NOMO-1 treated with dmso at 0.1 percent for 144 hours (cell line): ENCODE measurements around the gene ARHGEF19.
A peak's percentile ranks its signal among the peaks of the same experiment; 100 is the strongest.

Experiments used
- DNase-seq: peaks from one replicate; lab custom pipeline; 2025; ENCODE audit not compliant: unreplicated experiment; lab: John Stamatoyannopoulos, UW

Gene ARHGEF19

DNA sequence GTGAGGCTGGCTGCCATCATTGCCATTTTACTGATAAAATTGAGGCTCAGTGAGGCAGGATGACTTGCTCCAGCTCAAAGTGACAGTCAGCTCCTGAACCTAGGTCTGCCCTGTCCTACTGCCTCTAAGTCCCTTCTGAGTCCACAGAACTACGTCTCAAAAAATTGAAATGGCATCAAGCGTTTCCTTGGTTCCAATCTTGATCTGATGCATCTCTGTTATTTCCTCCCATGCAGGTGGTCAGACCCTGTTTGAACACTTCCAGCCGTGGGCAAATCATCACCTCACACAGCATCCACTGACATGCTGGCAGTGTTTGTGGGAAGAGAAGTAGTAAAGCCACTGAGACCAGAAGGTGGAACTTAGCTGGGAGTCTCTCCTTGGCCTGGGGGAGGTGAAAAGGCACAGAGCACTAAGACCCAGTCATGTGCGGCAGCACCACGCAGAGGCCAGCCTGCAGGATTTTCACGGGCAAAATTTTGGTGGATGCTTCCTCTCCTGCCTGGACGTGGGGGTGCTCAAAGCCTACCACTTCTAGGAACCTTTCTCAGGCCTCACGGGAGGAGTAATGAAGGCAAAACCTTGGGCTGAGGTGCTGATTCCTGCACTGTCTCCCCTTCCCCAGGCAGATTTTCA, 32.3 kb upstream of the ARHGEF19 start:
- DNase-seq: no peak

DNA sequence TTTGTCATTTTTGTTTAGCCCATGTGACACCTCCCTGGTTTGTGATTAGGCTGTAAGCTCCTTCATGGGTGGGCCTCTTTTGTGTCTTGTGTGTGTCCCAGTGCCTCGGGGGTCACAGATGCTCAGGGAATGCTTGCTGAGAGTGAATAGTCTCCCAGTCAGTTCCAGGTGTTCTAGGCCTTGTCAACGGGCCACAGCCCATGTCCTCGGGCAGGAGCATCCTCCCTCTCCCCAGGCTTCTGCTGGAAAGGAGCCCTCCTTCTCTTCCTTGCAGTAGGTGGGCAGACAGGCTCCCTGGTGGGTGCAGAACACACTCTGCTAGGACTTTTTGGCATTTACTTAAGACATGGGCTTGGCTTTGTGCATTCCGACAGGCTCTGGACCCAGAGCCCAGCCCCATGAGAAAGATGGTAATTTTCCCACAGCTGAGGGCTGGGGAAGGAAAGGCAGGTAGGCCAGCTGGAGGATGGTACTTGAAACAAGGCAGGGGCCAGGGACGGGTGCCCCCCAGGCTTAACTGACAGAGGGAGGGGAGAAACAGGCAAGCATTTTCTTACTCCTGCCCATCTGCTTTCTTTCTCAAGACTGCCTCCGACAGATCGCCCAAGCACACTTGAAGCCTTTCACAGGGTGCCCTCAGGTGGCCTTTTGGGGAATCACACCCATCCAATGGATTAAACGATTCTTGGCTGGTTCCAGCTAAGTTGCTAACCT, 31.6 kb upstream of the ARHGEF19 start:
- DNase-seq: peak; percentile 54

DNA sequence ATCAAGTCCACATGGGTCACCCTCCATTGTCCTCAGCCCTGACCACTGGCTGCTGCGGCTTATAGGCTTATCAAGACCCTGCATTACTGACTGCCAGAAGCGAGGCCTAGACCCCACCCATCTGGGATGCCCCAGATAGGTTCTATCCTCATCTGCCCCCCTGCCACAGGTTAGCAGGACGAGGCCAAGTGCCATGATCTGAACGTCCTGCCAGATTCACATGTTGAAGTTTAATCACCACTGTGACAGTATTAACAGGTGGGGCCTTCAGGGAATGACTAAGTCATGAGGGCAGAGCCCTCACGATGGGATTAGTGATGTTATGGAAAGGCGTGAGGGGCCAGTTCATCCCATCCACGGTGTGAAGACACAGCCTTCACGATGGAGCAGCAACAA, 30.8 kb upstream of the ARHGEF19 start:
- no peak for DNase-seq

DNA sequence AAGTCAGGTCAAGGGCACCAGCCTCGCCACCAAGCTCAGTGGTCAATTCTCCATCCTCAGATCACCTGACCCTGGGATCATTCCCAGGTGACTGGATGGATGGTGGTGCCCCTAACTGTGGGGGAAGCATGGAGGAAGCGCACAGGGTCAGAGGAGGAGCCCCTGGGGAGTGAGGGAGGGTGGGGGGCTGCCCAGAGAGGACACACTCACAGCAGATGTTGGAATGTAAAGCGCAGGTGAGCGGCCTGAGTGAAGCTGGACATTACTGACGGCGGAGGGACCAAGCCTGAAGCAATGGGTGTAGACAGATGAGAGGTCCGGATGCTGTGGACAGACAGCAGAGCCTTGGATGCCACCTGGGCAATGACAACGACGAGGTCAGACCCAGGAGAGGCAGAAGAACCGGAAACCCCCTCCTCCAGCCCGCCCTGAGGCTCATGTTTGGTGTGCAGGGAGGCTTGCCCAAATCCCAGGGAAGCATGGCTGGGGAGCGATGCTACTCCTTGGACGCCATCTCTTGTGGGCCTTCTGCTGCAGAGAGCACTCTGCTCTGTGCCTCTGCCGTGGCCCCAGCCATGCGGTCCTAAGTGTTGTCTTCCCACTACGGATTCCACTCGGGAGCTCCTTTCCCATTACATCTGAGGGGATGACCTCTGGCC, 30.2 kb upstream of the ARHGEF19 start:
- DNase-seq: no peak

DNA sequence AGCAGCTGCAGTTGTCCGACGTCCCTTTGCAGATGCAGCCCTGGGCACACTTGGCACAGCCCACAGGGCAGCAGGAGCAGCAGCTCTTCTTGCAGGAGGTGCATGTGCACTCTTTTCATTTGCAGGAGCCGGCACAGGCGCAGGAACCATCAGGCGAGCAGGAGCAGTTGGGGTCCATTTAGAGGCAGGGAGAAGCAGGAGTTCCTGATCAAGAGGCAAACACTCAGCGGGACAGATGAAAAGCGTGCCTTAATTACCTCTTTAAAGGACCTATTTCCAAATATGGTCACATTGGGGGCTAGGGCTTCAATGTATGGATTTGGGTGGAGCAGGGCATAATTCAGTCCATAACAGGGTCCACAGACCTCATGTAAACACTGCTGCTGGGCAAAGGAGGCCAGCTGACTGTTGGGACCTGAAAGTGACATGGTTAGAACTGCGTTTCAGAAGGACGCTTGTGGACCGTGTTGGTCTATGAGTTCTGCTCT, 28.8 kb upstream of the ARHGEF19 start:
- DNase-seq: no peak

DNA sequence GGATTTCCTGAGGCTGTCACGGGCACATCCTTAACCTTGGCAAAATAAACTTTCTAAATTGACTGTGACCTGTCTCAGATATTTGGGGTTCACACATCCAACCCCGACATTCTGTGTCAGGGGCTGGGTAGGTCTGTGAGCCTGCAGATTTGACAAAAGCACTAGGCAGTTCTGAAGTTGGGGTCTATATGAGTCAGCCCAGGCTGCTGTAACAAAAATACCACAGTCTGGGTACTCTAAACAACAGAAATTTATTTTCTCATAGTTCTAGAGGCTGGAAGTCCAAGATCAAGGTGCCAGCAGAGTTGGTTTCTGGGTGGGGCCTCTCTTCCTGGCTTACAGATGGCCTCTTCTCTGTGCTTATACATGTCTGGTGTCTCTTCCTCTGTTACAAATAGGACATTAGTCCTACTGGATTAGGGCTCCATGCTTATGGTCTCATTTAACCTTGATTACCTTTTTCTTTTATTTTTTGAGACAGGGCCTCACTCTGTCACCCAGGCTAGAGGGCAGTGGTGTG, 27.6 kb upstream of the ARHGEF19 start:
- DNase-seq: no peak

DNA sequence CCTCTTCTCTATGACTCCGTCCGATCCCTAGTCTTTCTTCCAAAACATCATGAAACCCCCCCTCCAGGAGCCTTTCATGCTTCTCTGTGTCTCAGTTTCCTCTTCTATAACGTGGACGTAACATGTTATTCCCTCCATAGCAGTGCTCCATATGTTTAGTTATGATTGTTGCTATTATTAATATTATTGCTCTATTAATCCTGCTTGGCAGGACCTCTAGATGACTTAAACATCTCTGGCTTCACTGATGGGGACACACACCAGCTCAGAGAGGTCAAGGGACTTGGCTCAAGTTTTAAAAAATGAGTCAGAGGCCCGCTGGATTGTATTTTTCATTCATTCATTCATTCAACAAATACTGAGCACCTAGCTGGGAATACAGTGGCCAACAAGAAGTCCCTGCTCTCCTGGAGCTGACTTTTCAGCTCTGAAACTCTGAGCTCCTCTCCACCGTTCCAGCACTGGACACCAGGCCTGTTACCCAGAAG, 24.9 kb upstream of the ARHGEF19 start:
- DNase-seq: no peak

DNA sequence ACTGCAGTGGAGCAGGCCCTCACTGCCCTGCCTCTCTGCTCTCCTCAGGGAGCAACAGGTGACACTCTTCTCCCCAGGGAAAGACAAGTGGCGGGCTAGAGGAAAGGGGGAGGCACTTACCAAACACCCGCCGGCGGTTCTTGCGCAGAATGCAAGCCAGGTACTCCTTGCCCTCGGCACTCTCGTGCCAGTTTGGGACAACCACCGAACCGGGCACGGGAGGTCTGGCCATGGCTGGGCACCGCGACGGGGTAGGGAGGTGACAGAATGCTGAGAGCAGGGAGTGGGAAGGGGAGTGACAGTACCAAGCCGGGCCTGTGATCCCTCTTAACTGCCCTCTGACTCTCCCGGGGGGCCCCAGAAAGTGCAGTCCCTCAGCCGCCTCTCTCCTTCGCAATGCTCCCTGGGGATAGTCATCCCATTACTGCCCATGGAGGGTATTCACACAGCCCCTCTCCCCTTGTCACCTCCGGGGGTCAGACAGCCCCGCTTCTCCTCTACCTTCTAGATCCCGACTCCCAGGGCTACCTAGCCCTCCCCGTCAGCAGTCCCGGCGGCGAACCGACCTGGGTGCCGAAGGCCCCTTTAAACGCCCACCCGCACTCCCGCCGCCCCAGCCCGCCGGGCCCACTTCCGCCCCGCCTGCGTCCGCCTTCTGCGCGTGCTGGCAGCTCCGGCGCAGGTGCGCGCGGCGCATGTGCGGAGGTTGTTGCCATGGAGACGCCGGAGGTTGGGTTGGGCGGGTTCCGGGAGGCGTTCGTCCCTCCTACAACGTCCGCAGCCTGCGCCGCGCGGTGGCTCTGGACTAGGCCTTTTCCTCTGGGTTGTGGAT, 24.3 kb upstream of the ARHGEF19 start, which contains the start of gene CPLANE2:
CPLANE2 (minus strand) TSS at position 673 of the 832 bp plus-strand sequence; CDS start at position 232, 441 bp downstream.
- DNase-seq: peak; percentile 85

DNA sequence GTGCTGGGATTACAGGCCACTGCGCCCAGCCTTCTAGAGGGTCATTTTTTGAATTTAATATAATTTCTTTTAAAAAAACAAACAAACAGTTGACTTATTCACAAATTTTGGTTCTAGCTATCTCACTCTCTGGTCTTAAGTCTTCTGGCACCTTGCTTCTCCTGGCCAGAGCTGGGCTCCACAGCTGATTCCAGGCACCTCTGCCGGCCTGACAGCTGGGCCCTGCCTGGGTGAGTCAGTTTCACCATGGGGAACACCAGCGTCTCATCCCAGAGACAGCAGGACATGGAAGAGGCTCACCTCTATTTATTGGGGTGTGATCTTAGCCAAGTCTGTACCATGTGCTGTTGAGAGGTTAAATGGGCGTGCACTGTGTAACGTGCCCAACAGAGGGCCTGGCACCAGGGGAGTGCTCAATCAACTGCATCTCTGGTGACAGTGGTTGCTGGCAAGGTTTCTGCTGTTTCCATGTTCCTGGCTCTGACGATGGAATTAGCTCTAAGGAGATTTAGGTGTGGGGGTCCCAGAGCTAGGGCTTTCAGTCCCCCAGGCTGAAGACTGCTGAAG, 23.6 kb upstream of the ARHGEF19 start:
- DNase-seq: no peak

DNA sequence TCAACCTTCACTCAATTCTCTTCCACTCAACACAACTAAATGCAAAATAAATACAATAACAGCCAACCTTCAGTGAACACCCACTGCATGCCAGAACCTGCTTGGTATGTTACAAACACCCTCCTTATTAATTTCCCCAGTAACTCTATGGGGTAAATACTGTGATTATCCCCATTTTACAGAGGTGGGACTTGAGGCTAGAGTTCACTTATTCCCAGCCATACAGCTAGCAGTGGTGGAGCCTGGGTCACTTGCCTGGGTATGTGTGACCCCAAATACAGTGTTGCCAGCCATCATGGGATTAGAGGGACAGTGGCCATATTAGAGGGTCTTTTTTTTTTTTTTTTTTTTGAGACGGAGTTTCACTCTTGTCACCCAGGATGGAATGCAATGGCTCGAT, 22.9 kb upstream of the ARHGEF19 start:
- no peak for DNase-seq

DNA sequence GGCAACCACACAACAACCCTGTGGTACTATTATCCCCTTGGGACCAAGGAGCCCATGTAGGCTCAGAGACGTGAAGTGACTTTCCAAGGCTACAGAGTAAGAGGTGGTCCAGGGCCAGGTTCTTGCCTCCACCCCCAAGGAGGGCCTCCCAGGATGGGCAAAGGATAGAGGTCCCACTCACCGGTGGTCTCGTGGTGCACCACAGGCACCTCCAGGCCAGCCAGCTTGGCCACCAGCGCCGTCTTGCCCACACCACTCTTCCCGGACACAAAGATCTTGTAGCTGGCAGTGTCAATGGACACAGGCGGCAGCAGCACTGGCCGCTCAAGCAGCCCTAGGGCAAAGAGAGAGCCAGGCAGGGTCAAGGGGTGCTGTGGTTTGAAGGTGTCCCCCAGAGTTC, 21.0 kb upstream of the ARHGEF19 start:
- no peak for DNase-seq

DNA sequence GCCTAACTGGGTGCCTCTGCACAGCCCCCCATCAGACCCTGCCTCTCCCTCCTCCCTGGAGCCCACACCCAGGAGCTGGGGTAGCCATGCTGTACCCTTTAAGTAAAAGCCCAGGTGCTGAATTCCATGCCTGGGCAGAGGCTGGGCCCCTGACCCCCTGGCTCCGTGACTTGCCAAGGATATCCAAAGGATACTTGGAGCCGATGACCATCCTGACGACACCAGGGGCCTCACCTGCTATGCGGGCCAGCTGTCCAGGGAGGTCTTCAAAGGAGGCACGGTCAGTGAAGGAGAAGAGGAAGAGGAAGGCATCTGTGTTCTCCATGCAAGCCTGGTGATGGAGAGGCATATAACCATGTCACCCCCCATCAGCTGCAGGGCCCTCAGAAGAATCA, 19.9 kb upstream of the ARHGEF19 start:
- no peak for DNase-seq

DNA sequence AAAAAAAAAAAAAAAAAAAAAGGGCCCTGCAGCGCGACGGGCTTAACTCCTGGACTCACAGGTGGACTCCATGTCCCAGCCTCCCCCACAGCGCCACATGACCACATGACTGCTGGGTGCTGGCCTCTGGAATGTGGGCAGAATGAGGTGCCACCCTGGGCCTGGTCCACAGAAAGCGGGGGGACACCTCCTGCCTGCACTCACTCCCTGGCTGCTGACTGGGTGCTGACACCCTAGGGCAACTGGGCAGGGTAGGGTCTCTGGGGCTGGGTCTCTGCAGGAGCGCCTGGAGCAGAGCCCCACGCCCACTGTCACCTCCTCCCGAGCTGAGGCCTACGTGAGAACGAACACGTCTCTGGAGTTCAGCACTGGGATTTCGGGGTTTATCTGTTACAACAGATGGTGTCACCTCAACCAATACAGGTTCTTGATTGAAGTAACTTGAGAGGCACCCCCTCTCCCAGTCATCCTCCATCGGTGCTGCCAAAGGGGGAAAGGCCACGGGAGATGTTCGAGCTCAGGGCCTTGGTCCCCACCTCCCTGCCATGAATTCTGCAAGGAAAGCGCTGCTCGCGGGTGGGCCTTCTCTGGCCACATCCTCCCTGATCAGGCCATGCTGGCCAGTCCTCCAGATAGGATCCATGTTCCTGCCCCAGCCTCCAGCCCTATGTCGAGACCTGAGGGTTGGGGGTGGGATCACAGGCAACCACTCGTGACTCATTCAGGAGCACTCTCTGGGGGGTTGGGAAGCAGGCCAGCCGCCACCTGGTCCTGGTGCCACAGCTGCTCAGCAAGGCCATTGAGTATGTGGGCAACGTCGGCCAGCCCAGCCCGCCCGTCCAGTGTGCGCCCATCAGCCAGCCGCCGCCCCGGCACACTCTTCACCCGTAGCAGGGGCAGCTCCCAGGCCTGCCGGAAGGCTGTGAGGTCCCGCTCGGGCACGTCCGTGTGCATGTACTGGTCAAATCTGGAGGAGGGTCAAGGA, 19.2 kb upstream of the ARHGEF19 start:
- DNase-seq: no peak

DNA sequence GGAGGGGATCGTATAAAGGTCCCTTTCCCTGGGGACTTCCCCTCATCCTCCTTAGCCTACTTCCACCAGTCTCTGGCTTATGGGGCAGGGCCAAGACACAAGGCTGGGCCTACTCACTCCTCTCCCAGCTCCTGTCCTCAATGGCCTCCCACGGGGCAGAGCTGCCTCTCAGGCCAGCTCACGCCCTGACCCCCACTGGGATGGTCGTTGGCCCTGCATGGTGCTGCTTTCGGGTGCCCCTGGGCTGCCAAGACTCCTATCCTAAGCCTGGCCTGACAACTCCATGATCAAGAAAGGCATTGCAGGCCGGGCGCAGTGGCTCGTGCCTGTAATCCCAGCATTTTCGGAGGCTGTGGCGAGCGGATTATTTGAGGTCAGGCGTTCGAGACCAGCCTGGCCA, 18.3 kb upstream of the ARHGEF19 start:
- DNase-seq: no peak

DNA sequence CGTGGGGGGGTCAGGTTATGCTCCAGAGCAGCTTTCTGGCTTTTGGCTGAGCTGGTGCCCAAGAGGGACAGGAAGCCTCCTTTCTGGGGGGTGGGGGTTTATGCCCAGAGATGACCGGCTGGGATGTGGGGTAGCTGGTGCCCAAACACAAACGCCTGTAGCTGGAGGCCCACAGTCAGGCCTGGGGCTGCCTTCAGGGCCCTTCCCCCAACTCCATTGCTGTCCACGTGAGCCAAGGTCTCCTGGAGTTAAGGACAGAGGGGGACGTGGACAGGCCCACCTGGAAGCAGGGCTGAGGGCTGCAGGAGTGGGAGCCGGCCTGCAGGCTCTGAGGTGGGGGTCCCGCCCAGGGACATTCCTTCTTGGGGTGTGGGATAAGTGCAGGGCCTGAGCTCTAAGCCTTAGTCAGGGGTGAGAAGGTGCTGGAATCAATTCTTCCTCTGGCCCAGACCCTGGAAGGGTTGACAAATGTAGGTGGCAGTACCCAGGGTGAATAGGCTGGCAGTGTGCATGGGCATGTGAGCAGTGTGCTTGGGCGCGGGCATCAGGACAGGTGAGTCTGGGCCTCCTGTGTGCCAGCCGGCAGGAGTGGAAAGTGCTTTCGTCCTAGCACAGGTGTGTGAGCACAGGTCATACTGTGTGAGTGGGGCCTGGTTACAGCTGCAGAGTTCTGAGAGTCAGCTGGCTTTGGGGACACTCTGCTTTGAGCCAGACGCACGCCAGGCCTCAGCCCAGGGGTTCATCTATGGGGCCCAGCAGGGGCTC, 17.7 kb upstream of the ARHGEF19 start:
- DNase-seq: no peak

DNA sequence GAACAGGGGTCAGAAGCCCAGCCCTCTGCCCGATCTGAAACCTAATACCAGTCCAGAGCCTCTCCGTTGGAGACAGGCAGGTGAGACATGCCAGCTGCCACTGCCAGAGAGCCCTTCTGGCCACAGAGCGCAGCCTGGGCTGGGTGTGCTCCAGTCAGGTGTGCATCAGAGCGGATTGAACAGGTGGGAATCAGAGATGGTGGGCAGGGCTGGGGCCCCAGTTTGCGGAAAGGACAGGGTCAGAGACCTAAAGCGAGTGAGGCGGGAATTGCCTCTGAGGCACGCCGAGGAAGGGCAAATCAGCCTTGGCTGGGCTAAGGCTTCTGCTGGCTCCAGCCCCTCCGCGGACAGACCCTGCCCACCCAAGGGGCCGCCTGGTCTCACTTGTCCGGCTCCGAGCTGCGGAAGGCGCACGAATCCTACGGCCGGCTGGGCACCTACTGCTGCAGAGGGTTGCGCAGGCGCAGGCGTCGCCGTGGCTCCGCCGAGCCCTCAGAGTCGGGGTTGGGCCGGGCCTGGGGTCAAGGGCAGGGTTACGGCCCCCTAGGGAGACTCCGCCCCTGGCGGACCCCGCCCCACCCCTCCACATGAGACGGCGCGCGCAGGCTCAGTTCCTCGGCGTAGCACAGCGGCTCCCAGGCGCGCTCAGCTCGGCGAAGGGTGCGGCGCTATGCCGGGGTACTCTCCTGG, 14.2 kb upstream of the ARHGEF19 start:
- no peak for DNase-seq

DNA sequence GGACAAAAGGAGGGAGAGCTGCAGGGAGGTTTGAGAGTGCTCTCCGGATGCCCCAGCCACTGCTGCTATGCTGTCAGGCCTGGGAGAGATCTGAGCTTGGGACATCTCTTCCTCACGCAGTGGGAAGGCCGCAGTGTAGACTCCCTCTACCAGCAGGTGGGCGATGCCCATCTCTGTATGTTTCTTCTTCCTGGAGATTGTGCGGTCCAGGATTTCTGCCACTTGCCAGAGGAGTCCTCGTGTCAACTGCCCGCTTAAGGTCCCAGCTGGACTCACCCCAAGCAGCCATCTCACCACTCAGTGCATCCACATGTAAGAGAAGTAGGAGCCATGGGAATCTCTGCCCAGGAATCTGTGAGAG, 13.7 kb upstream of the ARHGEF19 start:
- DNase-seq: no peak

DNA sequence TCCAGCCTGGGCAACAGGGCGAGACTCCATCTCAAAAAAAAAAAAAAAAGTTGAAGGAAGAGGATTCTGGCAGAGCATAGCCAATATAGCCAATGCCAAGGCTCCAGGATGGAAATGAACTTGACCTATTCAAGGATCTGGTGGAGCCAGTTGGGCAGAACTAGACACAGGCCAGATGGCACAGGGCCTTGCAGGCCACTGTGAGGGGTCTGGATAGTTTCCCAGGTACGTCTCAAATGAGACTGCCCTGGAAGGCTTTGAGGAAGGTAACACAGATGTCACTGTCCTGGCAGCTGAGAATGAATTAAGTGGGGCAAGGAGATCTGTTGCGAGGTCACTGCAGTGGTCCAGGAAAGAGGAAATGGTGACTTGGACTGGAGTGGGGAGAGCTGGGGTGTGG, 12.0 kb upstream of the ARHGEF19 start:
- DNase-seq: no peak
